Common myeloid progenitor, CD34-positive (primary cell): ENCODE measurements around the gene LRMDA.
"Not testable (repeated sequence)": the region's sequence is repeated elsewhere in the genome, so short reads cannot be mapped to it uniquely, and the experiment has no call there.

Source experiments
- CTCF ChIA-PET: fragments of 350-600 bp; sonication (Branson Sonifier 250); formaldehyde crosslinking; loops from one replicate; lab custom pipeline; 2021; ENCODE audit warnings: antibody characterized with exemption; lab: Charles Lee
- POLR2A ChIA-PET: fragments of 350-600 bp; sonication (Branson Sonifier 250); formaldehyde crosslinking; loops from one replicate; lab custom pipeline; 2021; ENCODE audit warnings: antibody characterized with exemption; lab: Charles Lee
- DNase-seq, 3 donors: peaks; one replicate each; pipeline versions ENCODE4 v3.0.0 to v3.0.0-alpha.2; 2013
- H3K27ac ChIP-seq, 2 experiments: 1 replicate in 1 of 2; 2 replicates in 1 of 2; pipeline ENCODE4 v1.7.0; 2013; ENCODE audit warnings: inconsistent platforms in 2 of 2, low read length in 2 of 2, mild to moderate bottlenecking in 2 of 2, low read depth in 1 of 2, moderate library complexity in 1 of 2; ENCODE audit not compliant: severe bottlenecking in 2 of 2, insufficient read depth in 1 of 2, poor library complexity in 1 of 2
- H3K27me3 ChIP-seq, 5 experiments: replicated peaks in 2 of 5; 1 replicate in 3 of 5; 2 replicates in 2 of 5; pipeline versions ENCODE4 v1.6.1 to v1.7.0; 2013; ENCODE audit warnings: low read length in 4 of 5, mild to moderate bottlenecking in 2 of 5, moderate library complexity in 2 of 5, inconsistent platforms in 1 of 5; ENCODE audit not compliant: insufficient read depth in 5 of 5, control insufficient read depth in 4 of 5
- H3K36me3 ChIP-seq, 4 experiments: 1 replicate in 2 of 4; 2 replicates in 2 of 4; pipeline versions ENCODE4 v1.6.1 to v1.7.0; 2013; ENCODE audit warnings: low read length in 3 of 4, control low read depth in 1 of 4, mild to moderate bottlenecking in 1 of 4; ENCODE audit not compliant: control insufficient read depth in 4 of 4, insufficient read depth in 4 of 4
- H3K4me1 ChIP-seq, 4 experiments: 1 replicate in 3 of 4; 2 replicates in 1 of 4; pipeline versions ENCODE4 v1.6.1 to v1.7.1; 2013; ENCODE audit warnings: low read length in 3 of 4, mild to moderate bottlenecking in 3 of 4, control low read depth in 1 of 4, inconsistent platforms in 1 of 4, moderate library complexity in 1 of 4; ENCODE audit not compliant: control insufficient read depth in 4 of 4, insufficient read depth in 4 of 4; ENCODE audit errors: control extremely low read depth in 1 of 4
- H3K4me3 ChIP-seq, 7 experiments: 1 replicate in 4 of 7; 2 replicates in 3 of 7; pipeline versions ENCODE4 v1.5.1 to v1.7.0; 2013; ENCODE audit warnings: mild to moderate bottlenecking in 7 of 7, low read length in 6 of 7, moderate library complexity in 6 of 7, inconsistent platforms in 2 of 7, low read depth in 2 of 7, control low read depth in 1 of 7; ENCODE audit not compliant: insufficient read depth in 4 of 7, control insufficient read depth in 1 of 7; ENCODE audit errors: extremely low read depth in 1 of 7
- H3K9me3 ChIP-seq, 5 experiments: 1 replicate in 4 of 5; 2 replicates in 1 of 5; pipeline versions ENCODE4 v1.6.1 to v1.7.1; 2013; ENCODE audit warnings: low read length in 4 of 5, mild to moderate bottlenecking in 2 of 5, inconsistent platforms in 1 of 5, low read depth in 1 of 5, moderate library complexity in 1 of 5; ENCODE audit not compliant: control insufficient read depth in 4 of 5, insufficient read depth in 2 of 5; ENCODE audit errors: control extremely low read depth in 1 of 5
- WGBS: methylation state at CpG from one replicate; pipeline ENCODE4 v1.1.5; 2013; ENCODE audit not compliant: insufficient coverage; 5-methylcytosine and 5-hydroxymethylcytosine counted together

The LRMDA gene

DNA sequence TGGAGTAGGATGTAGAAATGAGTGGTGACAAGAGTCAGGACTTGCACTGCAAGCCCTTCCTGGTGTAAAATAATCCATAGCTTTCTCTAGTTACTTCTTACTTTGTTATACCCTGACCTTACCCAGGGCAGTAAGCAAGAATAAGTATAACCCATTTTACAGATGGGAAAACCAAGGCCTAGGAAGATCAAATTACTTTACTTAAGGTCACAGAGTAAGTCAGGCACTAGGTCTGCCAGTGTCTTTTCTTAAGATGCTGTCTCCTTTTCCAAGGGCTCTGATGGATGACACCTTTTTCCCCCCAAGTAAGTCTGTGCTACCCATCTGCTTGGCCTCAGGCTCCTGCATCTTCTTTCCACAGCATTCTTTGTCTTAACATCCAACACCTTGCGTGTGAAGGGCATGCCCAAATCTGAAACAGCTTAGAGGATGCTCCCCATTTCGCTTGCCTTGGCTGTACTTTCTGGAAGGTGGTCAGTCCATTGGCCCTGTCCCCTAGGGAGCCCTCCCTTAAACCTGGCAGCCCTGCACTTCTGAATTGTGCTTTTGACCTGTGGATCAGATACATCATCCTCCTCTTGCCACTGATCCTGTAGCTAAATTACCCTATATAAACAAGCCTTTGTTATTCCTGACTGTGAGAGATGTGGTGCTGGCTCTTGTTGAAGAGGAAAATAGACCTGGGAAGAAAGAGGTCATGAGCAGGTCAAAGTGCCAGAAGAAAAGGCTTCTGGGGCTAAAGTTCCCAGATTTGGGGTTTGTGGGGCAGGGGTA is 168.6 kb downstream of the LRMDA start:
- DNase-seq, result no peak
- ChIA-PET CTCF (no interaction called here), POLR2A (no interaction called here)
- 92% methylated on average over 2 of the region's 2 CpGs for WGBS
- Histone ChIP-seq H3K27ac (no peak overlapping the region), H3K4me3 (no peak overlapping the region), H3K4me1 (no peaks in the 10 kb centered on the region), H3K36me3 (no peaks in the 10 kb centered on the region), H3K27me3 (no peaks in the 10 kb centered on the region), H3K9me3 (no peaks in the 10 kb centered on the region)

DNA sequence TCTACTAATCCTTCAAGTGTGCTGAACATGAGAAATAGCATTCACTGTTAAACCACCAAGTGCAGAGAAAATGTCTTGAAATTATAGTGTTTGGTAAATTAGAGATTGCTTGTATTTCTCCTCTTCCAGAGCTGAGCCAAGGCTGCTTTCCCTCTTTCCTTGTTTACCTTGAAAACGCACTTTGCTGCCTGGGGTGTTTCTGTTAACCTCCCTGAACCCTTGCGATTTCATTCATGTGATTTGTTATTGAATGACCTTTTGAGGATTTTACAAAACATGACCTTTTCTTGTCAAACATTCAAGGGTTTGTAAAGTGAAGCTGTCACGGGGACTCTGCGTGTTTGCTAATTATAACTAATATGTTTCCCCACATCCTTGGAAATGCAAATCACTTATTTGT is 169.4 kb downstream of the LRMDA start:
- 100% methylated on average over 2 of the region's 4 CpGs for WGBS
- ChIA-PET POLR2A (no interaction called here), CTCF (interaction anchor here (1.6 kb wide), 1 partner anchor 8 kb away, joined by 5 read pairs; no protein-coding TSS in a partner anchor)
- no peak overlapping the region for H3K4me3 ChIP-seq
- no peaks in the 10 kb centered on the region for H3K27me3 ChIP-seq
- no peaks in the 10 kb centered on the region for H3K36me3 ChIP-seq
- DNase-seq, result no peak
- no peak overlapping the region for H3K27ac ChIP-seq
- H3K9me3 ChIP-seq, result no peaks in the 10 kb centered on the region
- H3K4me1 ChIP-seq, result no peaks in the 10 kb centered on the region

DNA sequence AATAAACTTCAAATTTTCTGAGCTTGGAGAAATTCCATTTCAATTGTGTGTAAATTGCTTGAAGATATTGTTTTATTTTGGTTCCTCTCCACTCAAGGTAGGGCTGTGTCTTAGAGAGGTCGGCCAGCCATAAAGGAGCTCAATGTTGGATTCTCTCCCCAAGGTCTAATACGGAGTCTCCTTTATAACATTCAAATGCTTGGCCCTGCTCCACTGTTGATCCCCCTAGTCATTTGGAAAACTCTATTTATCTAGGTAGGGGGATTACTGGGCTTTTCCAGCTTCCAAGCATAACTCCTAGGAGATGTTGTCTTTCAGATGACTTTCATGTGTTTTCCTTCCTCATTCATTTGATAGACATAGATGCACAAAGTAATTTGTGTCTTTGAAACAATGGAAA is 170.9 kb downstream of the LRMDA start:
- WGBS, result 100% methylated on average over 2 of the region's 2 CpGs
- Histone ChIP-seq H3K4me3 (no peak overlapping the region), H3K36me3 (no peaks in the 10 kb centered on the region), H3K4me1 (no peaks in the 10 kb centered on the region), H3K27ac (no peak overlapping the region), H3K9me3 (no peaks in the 10 kb centered on the region), H3K27me3 (no peaks in the 10 kb centered on the region)
- ChIA-PET CTCF (interaction anchor here (1.6 kb wide), 1 partner anchor 9 kb away, joined by 5 read pairs; no protein-coding TSS in a partner anchor), POLR2A (no interaction called here)
- no peak for DNase-seq

DNA sequence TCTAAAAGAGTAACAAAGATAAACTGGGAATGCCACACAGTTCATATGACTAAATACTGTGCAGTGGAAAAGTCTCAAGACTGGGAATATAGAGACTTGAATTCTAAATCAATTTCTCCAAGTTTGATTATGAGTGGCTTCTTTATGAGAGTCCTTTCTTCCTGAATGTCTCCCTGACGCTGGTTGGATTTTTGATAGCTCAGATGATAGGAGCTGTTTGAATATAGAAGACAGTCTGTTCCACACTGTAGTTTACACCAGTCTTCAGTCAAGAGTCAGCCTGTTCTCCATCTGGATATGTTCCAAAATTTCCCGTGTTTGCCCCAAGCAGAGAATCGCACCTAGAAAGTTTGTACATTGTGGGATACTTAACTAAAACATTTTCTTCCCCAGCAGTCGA is 173.7 kb downstream of the LRMDA start:
- WGBS, result 100% methylated on average over 1 of the region's 4 CpGs
- ChIA-PET CTCF (no interaction called here), POLR2A (no interaction called here)
- Histone ChIP-seq H3K27ac (no peak overlapping the region), H3K4me1 (no peaks in the 10 kb centered on the region), H3K36me3 (no peaks in the 10 kb centered on the region), H3K9me3 (no peaks in the 10 kb centered on the region), H3K4me3 (no peak overlapping the region), H3K27me3 (no peaks in the 10 kb centered on the region)
- no peak for DNase-seq

DNA sequence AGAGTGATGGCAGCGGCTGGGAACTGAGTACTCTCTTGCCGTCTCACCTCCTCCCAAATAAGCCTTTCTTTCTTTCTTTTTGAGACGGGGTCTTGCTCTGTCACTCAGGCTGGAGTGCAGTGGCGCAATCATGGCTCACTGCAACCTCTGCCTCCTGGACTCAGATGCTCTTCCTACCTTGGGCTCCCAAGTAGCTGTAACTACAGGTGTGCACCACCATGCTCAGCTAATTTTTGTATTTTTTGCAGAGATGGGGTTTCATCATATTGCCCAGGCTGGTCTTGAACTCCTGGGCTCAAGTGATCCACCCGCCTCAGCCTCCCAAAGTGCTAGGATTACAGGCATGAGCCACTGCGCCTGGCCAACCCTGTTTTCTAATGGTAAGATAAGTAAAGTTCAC is 174.4 kb downstream of the LRMDA start:
- H3K27ac ChIP-seq, H3K27me3 ChIP-seq, H3K36me3 ChIP-seq, H3K9me3 ChIP-seq, H3K4me3 ChIP-seq, H3K4me1 ChIP-seq, DNase-seq, CTCF ChIA-PET, POLR2A ChIA-PET: not testable (repeated sequence)
- WGBS, result 100% methylated on average over 4 of the region's 6 CpGs

DNA sequence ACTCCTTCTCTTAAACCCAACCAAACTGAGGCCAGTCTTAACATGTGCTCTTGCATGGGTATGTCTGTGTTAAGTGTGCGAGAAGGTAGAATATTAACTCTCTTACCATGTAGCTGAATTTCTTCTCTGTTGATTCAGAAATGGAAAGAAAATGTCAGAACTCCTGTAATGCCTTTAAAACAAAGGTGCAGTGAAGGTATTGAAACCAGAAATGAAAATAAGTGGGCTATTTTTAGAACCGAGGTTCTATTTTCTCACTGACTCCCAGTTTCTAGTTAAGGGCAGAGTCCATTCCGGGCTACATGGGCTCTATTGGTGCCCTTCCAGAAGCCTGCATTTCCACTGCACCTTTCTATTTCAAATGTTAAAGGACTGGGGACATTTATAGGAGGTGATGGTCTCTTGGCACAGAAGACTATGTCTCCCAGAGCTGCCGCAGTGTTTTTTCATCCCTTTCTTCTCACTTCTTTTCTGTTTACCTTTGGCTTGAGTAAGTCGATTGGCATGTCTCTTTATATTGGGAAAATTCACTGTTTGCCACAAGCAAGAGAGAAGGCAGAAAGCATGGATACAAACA is 174.9 kb downstream of the LRMDA start:
- POLR2A ChIA-PET, result no interaction called here
- CTCF ChIA-PET, result no interaction called here
- Histone ChIP-seq H3K9me3 (no peaks in the 10 kb centered on the region), H3K36me3 (no peaks in the 10 kb centered on the region), H3K27ac (no peak overlapping the region), H3K27me3 (no peaks in the 10 kb centered on the region), H3K4me1 (peaks cover 0 to 7% (median 5%) of the 10 kb centered on the region in 4 experiments), H3K4me3 (no peak overlapping the region)
- DNase-seq, result no peak
- WGBS, result 94% methylated on average over 2 of the region's 5 CpGs

DNA sequence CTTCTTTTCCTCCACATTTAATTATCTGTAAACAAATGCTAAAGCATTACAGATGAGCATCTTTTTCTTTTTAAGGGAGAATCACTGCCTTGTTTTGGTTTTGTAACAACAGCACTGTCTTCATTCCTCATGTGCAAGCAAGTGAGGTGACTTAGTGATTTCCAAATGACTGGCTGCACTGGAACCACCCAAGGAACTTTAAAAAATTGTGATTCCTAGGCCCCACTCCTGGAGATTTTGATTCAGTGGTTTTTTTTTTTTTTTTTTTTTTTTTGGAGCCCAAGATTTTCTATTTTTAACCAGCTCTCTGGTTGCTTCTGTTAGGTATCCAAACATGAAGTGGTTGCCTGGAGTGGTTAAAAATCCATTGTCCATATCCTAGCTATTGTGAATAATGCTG is 176.2 kb downstream of the LRMDA start:
- H3K4me1 ChIP-seq, result peaks cover 6 to 19% (median 14%) of the 10 kb centered on the region in 4 experiments
- no peaks in the 10 kb centered on the region for H3K9me3 ChIP-seq
- no peaks in the 10 kb centered on the region for H3K36me3 ChIP-seq
- H3K4me3 ChIP-seq, result no peak overlapping the region
- H3K27me3 ChIP-seq, result no peaks in the 10 kb centered on the region
- POLR2A ChIA-PET, result no interaction called here
- H3K27ac ChIP-seq, result no peak overlapping the region
- CTCF ChIA-PET, result interaction anchor here (0.6 kb wide), 1 partner anchor 941 kb away, joined by 3 read pairs; no protein-coding TSS in a partner anchor
- no peak for DNase-seq
